OCI-LY1 (cell line): ENCODE measurements around the gene KRTAP10-12.

Source experiments
- H2AFZ ChIP-seq: fragments of 200-600 bp; sonication (generic), shearing (Covaris generic); 2 replicates; pipeline ENCODE4 v1.6.0; 2014; ENCODE audit warnings: antibody characterized with exemption, mild to moderate bottlenecking, low read length
- H3F3A ChIP-seq: fragments of 200-600 bp; sonication (generic), shearing (Covaris generic); 2 replicates; pipeline ENCODE4 v1.6.0; 2014; ENCODE audit warnings: mild to moderate bottlenecking, antibody characterized with exemption, low read length, moderate library complexity; ENCODE audit not compliant: insufficient read depth
- H3K27ac ChIP-seq: fragments of 200-600 bp; sonication (generic); 2 replicates; pipeline ENCODE4 v1.5.1; 2014; ENCODE audit warnings: low read length, mixed run types, mild to moderate bottlenecking, low read depth; ENCODE audit not compliant: poor library complexity, severe bottlenecking
- H3K27me3 ChIP-seq: fragments of 200-600 bp; sonication (generic); 2 replicates; pipeline ENCODE4 v1.6.0; 2014; ENCODE audit warnings: antibody characterized with exemption, mild to moderate bottlenecking, low read length, moderate library complexity; ENCODE audit not compliant: insufficient read depth
- H3K36me3 ChIP-seq: fragments of 200-600 bp; sonication (generic); 2 replicates; pipeline ENCODE4 v1.6.1; 2014; ENCODE audit warnings: mild to moderate bottlenecking, antibody characterized with exemption, low read length, moderate library complexity, mixed read lengths; ENCODE audit not compliant: insufficient read depth
- H3K4me1 ChIP-seq: fragments of 200-600 bp; sonication (generic); 2 replicates; pipeline ENCODE4 v1.5.1; 2014; ENCODE audit warnings: mild to moderate bottlenecking, low read length, moderate library complexity; ENCODE audit not compliant: insufficient read depth, severe bottlenecking
- H3K4me2 ChIP-seq: fragments of 200-600 bp; sonication (generic), shearing (Covaris generic); 2 replicates; pipeline ENCODE4 v1.6.1; 2014; ENCODE audit warnings: low read length
- H3K4me3 ChIP-seq: fragments of 200-600 bp; sonication (generic); 2 replicates; pipeline ENCODE4 v1.5.1; 2014; ENCODE audit warnings: low read length, low read depth, mild to moderate bottlenecking, mixed read lengths; ENCODE audit not compliant: poor library complexity, severe bottlenecking
- H3K79me2 ChIP-seq: fragments of 200-600 bp; shearing (Covaris generic); 2 replicates; pipeline ENCODE4 v1.6.1; 2016; ENCODE audit warnings: mixed run types, low read length, mixed read lengths; ENCODE audit not compliant: insufficient read depth
- H3K9ac ChIP-seq: fragments of 200-600 bp; sonication (generic), shearing (Covaris generic); 2 replicates; pipeline ENCODE4 v1.6.1; 2014; ENCODE audit warnings: mild to moderate bottlenecking, low read length, mixed read lengths
- H3K9me2 ChIP-seq: fragments of 200-600 bp; sonication (generic), shearing (Covaris generic); 2 replicates; pipeline ENCODE4 v1.6.1; 2014; ENCODE audit warnings: low read depth, mild to moderate bottlenecking, low read length, mixed read lengths
- H3K9me3 ChIP-seq: fragments of 200-600 bp; shearing (Covaris generic); 2 replicates; pipeline ENCODE4 v1.6.1; 2014; ENCODE audit warnings: low read length, mixed read lengths
- H4K20me1 ChIP-seq: fragments of 200-600 bp; sonication (generic), shearing (Covaris generic); 2 replicates; pipeline ENCODE4 v1.6.0; 2016; ENCODE audit warnings: mild to moderate bottlenecking, low read length; ENCODE audit not compliant: insufficient read depth
- EZH2 ChIP-seq: fragments of 200-600 bp; sonication (generic), shearing (Covaris generic); IDR thresholded peaks from 2 replicates; pipeline ENCODE4 v1.8.0; 2017; ENCODE audit warnings: borderline replicate concordance, mixed run types, mild to moderate bottlenecking, antibody characterized with exemption, low read length, moderate library complexity, mixed read lengths
- TF ChIP-seq, protein P1 (sequence below): fragments of 200-600 bp; sonication (generic), shearing (Covaris generic); IDR thresholded peaks from 2 replicates; pipeline ENCODE4 v1.5.1; 2017; ENCODE audit warnings: mild to moderate bottlenecking, antibody characterized with exemption, low read length, moderate library complexity, mixed read lengths

Gene KRTAP10-12

DNA sequence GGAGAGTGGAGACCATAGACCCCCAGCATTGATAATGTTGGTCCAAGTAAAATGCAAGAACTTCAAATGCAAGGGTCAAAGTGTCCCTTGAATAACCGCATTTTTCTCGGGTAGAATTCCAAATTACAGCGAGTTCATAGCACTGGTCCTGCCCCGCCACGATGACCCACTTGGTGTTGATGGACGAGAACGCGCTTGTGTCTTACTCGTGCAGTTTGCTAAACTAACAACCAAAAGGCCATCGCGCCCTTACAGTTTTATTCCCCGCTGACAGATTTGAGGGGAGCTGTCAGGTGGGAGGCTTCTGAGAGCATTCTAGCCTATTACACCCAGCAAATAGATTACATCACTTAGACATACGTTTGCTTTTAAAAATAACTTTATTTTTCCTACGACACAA, 31.7 kb downstream of the KRTAP10-12 start:
- Histone ChIP-seq H3K27me3 (no peaks in the 10 kb centered on the region), H3K79me2 (no peaks in the 10 kb centered on the region), H3K4me1 (no peaks in the 10 kb centered on the region), H3K4me2 (no peak overlapping the region), H3K9ac (no peak overlapping the region), H3K36me3 (no peaks in the 10 kb centered on the region), H3K9me2 (no peaks in the 10 kb centered on the region), H3K27ac (no peak overlapping the region), H3K9me3 (no peaks in the 10 kb centered on the region), H3F3A (no peaks in the 10 kb centered on the region), H3K4me3 (no peak overlapping the region), H4K20me1 (no peaks in the 10 kb centered on the region), H2AFZ (no peak overlapping the region)
- TF ChIP-seq, protein P1, sequence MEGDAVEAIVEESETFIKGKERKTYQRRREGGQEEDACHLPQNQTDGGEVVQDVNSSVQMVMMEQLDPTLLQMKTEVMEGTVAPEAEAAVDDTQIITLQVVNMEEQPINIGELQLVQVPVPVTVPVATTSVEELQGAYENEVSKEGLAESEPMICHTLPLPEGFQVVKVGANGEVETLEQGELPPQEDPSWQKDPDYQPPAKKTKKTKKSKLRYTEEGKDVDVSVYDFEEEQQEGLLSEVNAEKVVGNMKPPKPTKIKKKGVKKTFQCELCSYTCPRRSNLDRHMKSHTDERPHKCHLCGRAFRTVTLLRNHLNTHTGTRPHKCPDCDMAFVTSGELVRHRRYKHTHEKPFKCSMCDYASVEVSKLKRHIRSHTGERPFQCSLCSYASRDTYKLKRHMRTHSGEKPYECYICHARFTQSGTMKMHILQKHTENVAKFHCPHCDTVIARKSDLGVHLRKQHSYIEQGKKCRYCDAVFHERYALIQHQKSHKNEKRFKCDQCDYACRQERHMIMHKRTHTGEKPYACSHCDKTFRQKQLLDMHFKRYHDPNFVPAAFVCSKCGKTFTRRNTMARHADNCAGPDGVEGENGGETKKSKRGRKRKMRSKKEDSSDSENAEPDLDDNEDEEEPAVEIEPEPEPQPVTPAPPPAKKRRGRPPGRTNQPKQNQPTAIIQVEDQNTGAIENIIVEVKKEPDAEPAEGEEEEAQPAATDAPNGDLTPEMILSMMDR, result no peak
- no peak for TF ChIP-seq EZH2

- H3K4me2 ChIP-seq, result no peak overlapping the region
- H3K36me3 ChIP-seq, result no peaks in the 10 kb centered on the region
- H3K79me2 ChIP-seq, result no peaks in the 10 kb centered on the region
- no peaks in the 10 kb centered on the region for H4K20me1 ChIP-seq
- no peak overlapping the region for H3K9ac ChIP-seq
- no peaks in the 10 kb centered on the region for H3K4me1 ChIP-seq
- H3K4me3 ChIP-seq, result no peak overlapping the region
- peaks cover 6% of the 10 kb centered on the region; the same call in 1 of the 2 replicates for H3K27me3 ChIP-seq
- TF ChIP-seq EZH2, result no peak
- no peak overlapping the region for H2AFZ ChIP-seq
- no peaks in the 10 kb centered on the region for H3K9me3 ChIP-seq
- no peak overlapping the region for H3K27ac ChIP-seq
- H3F3A ChIP-seq, result no peaks in the 10 kb centered on the region
- H3K9me2 ChIP-seq, result no peaks in the 10 kb centered on the region
These were observed 32.5 kb downstream of the KRTAP10-12 start for GRCh38 chr21:44729336-44730027.

GRCh38 chr21:44730028-44730395, 33.0 kb downstream of the KRTAP10-12 start:
- Histone ChIP-seq H2AFZ (no peak overlapping the region), H3K36me3 (no peaks in the 10 kb centered on the region), H3K9me2 (no peaks in the 10 kb centered on the region), H3K4me2 (no peak overlapping the region), H3K4me3 (no peak overlapping the region), H3K9me3 (no peaks in the 10 kb centered on the region), H3F3A (no peaks in the 10 kb centered on the region), H3K9ac (no peak overlapping the region), H3K27ac (no peak overlapping the region), H4K20me1 (no peaks in the 10 kb centered on the region), H3K4me1 (no peaks in the 10 kb centered on the region), H3K27me3 (peaks cover 6% of the 10 kb centered on the region; the same call in 1 of the 2 replicates), H3K79me2 (no peaks in the 10 kb centered on the region)
- TF ChIP-seq, protein P1, result no peak
- no peak for TF ChIP-seq EZH2
